DOHH2 (cell line): ENCODE data around the gene PLEKHG5.

Experiments
- H3F3A ChIP-seq: fragments of 200-600 bp; sonication (generic), shearing (Covaris generic); 2 replicates; pipeline ENCODE4 v1.6.0; 2016; ENCODE audit warnings: antibody characterized with exemption, mild to moderate bottlenecking; ENCODE audit not compliant: control insufficient read depth, insufficient read depth
- H3K27ac ChIP-seq: fragments of 200-600 bp; sonication (generic); 2 replicates; pipeline ENCODE4 v1.5.1; 2014; ENCODE audit warnings: low read depth, mild to moderate bottlenecking, low read length, moderate library complexity
- H3K27me3 ChIP-seq: fragments of 200-600 bp; sonication (generic); 2 replicates; pipeline ENCODE4 v1.6.1; 2014; ENCODE audit warnings: mild to moderate bottlenecking, low read length, mixed read lengths; ENCODE audit not compliant: control insufficient read depth
- H3K36me3 ChIP-seq: fragments of 200-600 bp; sonication (generic); 2 replicates; pipeline ENCODE4 v1.6.1; 2014; ENCODE audit warnings: mild to moderate bottlenecking, low read length, moderate library complexity, mixed read lengths; ENCODE audit not compliant: control insufficient read depth
- H3K4me1 ChIP-seq: fragments of 200-600 bp; sonication (generic); 2 replicates; pipeline ENCODE4 v1.6.1; 2014; ENCODE audit warnings: mild to moderate bottlenecking, low read length, mixed read lengths; ENCODE audit not compliant: control insufficient read depth
- H3K4me2 ChIP-seq: fragments of 200-600 bp; sonication (generic); 2 replicates; pipeline ENCODE4 v1.6.0; 2014; ENCODE audit warnings: mild to moderate bottlenecking, low read length, moderate library complexity
- H3K4me3 ChIP-seq: fragments of 200-600 bp; sonication (generic); 2 replicates; pipeline ENCODE4 v1.5.1; 2014; ENCODE audit warnings: mild to moderate bottlenecking, low read length, mixed read lengths
- H3K79me2 ChIP-seq: fragments of 200-600 bp; sonication (generic); 2 replicates; pipeline ENCODE4 v1.6.1; 2014; ENCODE audit warnings: mild to moderate bottlenecking, low read length, mixed read lengths; ENCODE audit not compliant: control insufficient read depth
- H3K9me2 ChIP-seq: fragments of 200-600 bp; sonication (generic); replicated peaks from 2 replicates; pipeline ENCODE4 v1.6.1; 2014; ENCODE audit warnings: mild to moderate bottlenecking, low read length, mixed read lengths; ENCODE audit not compliant: control insufficient read depth
- H3K9me3 ChIP-seq: fragments of 200-600 bp; sonication (generic); 2 replicates; pipeline ENCODE4 v1.6.1; 2014; ENCODE audit warnings: antibody characterized with exemption, low read length, mixed read lengths; ENCODE audit not compliant: control insufficient read depth, insufficient read depth
- H4K20me1 ChIP-seq: fragments of 200-600 bp; sonication (generic); 2 replicates; pipeline ENCODE4 v1.6.0; 2014; ENCODE audit warnings: low read depth, mild to moderate bottlenecking, antibody characterized with exemption, low read length, moderate library complexity; ENCODE audit not compliant: control insufficient read depth, insufficient read depth
- EZH2phosphoT487 ChIP-seq: fragments of 200-600 bp; sonication (generic); IDR thresholded peaks from 2 replicates; pipeline ENCODE4 v1.6.1; 2017; ENCODE audit warnings: borderline replicate concordance, mild to moderate bottlenecking, antibody characterized with exemption, low read length, moderate library complexity, mixed read lengths
- TF ChIP-seq, protein P1 (sequence below): fragments of 200-600 bp; sonication (generic); IDR thresholded peaks from one replicate; pipeline ENCODE4 v1.5.1; 2014; ENCODE audit warnings: antibody characterized with exemption, mild to moderate bottlenecking, low read depth, low read length; ENCODE audit not compliant: poor library complexity, severe bottlenecking

PLEKHG5 gene

DNA sequence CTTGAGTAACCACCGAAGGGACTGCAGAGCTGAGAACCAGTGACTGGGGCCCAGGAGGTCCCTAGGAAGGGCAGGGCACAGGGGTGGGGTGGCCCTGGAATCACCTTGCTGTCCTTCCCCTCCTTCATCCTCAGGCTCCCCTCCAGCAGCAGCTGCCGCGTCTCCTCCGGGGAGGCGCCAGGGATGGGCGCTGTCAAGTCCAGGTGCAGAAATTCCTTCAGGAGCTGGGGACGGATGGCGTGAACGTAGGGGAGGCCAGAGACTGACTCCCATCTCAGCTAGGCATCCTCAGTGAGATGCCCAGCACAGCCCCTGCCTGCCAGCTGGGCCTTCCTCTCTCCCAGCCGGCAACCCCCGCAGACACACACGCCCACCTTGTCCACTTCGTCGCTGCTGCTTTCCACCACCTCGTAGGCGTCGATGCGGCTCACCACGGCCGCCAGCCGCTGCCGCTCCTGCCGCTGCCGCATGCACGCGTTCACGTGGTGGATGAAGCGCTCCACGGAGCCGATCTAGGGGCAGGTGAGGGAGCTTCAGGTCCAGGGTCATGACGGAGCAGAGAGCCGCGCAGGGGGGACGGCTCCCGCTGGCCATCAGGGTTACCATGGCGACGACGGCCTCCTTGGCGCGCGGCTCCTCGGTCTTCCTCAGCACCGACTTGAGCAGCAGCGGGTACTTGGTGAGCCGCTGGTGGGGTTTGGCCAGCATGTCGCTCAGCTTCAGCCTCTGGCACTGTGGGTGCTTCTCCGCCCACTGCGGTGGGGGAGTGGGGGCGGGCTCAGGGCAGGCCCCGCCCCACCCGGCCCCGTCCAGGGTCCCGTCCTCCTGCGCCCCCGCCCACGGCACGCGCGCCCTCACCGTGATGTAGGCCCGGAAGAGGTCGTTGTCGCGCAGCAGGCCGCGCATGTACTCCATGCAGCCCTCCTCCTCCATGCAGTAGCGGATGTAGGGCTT lies 21.1 kb downstream of the PLEKHG5 start:
- Histone ChIP-seq H3K4me1 (no peaks in the 10 kb centered on the region), H3K9me2 (no peaks in the 10 kb centered on the region), H3K9me3 (no peaks in the 10 kb centered on the region), H3F3A (no peaks in the 10 kb centered on the region), H4K20me1 (no peaks in the 10 kb centered on the region), H3K27ac (no peak overlapping the region), H3K36me3 (no peaks in the 10 kb centered on the region), H3K79me2 (no peaks in the 10 kb centered on the region), H3K27me3 (no peaks in the 10 kb centered on the region), H3K4me2 (no peak overlapping the region), H3K4me3 (no peak overlapping the region)
- TF ChIP-seq EZH2phosphoT487 = no peak
- TF ChIP-seq, protein P1, sequence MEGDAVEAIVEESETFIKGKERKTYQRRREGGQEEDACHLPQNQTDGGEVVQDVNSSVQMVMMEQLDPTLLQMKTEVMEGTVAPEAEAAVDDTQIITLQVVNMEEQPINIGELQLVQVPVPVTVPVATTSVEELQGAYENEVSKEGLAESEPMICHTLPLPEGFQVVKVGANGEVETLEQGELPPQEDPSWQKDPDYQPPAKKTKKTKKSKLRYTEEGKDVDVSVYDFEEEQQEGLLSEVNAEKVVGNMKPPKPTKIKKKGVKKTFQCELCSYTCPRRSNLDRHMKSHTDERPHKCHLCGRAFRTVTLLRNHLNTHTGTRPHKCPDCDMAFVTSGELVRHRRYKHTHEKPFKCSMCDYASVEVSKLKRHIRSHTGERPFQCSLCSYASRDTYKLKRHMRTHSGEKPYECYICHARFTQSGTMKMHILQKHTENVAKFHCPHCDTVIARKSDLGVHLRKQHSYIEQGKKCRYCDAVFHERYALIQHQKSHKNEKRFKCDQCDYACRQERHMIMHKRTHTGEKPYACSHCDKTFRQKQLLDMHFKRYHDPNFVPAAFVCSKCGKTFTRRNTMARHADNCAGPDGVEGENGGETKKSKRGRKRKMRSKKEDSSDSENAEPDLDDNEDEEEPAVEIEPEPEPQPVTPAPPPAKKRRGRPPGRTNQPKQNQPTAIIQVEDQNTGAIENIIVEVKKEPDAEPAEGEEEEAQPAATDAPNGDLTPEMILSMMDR = no peak

- H3K4me3 ChIP-seq = no peak overlapping the region
Observed at GRCh38 chr1:6468729-6469461, 22.6 kb downstream of the PLEKHG5 start.

GRCh38 chr1:6467744-6468688 lies 23.5 kb downstream of the PLEKHG5 start:
- H3K79me2 ChIP-seq = no peaks in the 10 kb centered on the region
- H4K20me1 ChIP-seq = no peaks in the 10 kb centered on the region
- no peaks in the 10 kb centered on the region for H3K27me3 ChIP-seq
- H3K4me2 ChIP-seq = no peak overlapping the region
- H3F3A ChIP-seq = no peaks in the 10 kb centered on the region
- H3K4me3 ChIP-seq = no peak overlapping the region
- H3K9me2 ChIP-seq = no peaks in the 10 kb centered on the region
- H3K36me3 ChIP-seq = no peaks in the 10 kb centered on the region
- no peaks in the 10 kb centered on the region for H3K4me1 ChIP-seq
- H3K27ac ChIP-seq = no peak overlapping the region
- H3K9me3 ChIP-seq = no peaks in the 10 kb centered on the region
- TF ChIP-seq, protein P1 = no peak
- TF ChIP-seq EZH2phosphoT487 = no peak

More at GRCh38 chr1:6468729-6469461, 22.6 kb downstream of the PLEKHG5 start:
- H3K36me3 ChIP-seq = no peaks in the 10 kb centered on the region
- no peaks in the 10 kb centered on the region for H4K20me1 ChIP-seq
- no peaks in the 10 kb centered on the region for H3K4me1 ChIP-seq
- no peaks in the 10 kb centered on the region for H3K9me3 ChIP-seq
- TF ChIP-seq EZH2phosphoT487 = no peak
- TF ChIP-seq, protein P1 = no peak
- no peak overlapping the region for H3K4me2 ChIP-seq
- no peaks in the 10 kb centered on the region for H3K27me3 ChIP-seq
- no peaks in the 10 kb centered on the region for H3F3A ChIP-seq
- H3K27ac ChIP-seq = no peak overlapping the region
- H3K9me2 ChIP-seq = no peaks in the 10 kb centered on the region
- no peaks in the 10 kb centered on the region for H3K79me2 ChIP-seq
